ENCODE results near the gene SHC3.

DNA sequence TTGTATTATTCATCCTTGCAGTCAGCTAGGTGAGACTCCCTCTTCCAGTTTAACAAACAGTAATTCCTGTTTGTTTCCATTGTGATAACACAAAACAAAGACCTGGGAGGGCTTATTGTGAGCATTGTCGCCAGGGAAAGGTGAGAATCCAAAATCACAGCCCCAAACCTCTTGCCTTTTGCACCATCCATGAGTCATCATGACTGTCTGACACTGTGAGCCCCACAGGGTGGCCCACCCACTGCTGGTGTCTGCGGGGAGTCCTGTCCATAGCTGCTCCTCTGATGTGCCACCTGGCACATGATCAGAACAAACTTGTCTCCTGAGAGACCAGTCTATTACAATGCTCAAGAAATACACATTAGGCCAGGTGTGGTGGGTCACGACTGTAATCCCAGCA is 221.1 kb downstream of the SHC3 start:
- TF ChIP-seq, protein P1, sequence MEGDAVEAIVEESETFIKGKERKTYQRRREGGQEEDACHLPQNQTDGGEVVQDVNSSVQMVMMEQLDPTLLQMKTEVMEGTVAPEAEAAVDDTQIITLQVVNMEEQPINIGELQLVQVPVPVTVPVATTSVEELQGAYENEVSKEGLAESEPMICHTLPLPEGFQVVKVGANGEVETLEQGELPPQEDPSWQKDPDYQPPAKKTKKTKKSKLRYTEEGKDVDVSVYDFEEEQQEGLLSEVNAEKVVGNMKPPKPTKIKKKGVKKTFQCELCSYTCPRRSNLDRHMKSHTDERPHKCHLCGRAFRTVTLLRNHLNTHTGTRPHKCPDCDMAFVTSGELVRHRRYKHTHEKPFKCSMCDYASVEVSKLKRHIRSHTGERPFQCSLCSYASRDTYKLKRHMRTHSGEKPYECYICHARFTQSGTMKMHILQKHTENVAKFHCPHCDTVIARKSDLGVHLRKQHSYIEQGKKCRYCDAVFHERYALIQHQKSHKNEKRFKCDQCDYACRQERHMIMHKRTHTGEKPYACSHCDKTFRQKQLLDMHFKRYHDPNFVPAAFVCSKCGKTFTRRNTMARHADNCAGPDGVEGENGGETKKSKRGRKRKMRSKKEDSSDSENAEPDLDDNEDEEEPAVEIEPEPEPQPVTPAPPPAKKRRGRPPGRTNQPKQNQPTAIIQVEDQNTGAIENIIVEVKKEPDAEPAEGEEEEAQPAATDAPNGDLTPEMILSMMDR (IDR thresholded peaks at IDR 0.05; ENCODE audit: borderline replicate concordance, extremely low read depth, low read length, poor library complexity, severe bottlenecking): no peak
- no peak for TF ChIP-seq EZH2 (IDR thresholded peaks at IDR 0.05; ENCODE audit: borderline replicate concordance, low read depth, low read length, severe bottlenecking)

Measured in DND-41 (cell line).